HFFc6 (cell line): ENCODE data around the gene ABCA3. TPM values are rescaled to one million over a fixed set of nuclear protein-coding genes. Genes with fewer than 3 reads are reported as not detected.

Experiments
- DNase-seq: peaks from one replicate; pipeline ENCODE4 v3.0.0-alpha.2; 2018
- H3K27ac Mint-ChIP-seq: 2 replicates; pipeline ENCODE4 v1.8.0; 2020; ENCODE audit warnings: mild to moderate bottlenecking, mixed read lengths
- H3K27me3 Mint-ChIP-seq: 2 replicates; pipeline ENCODE4 v1.8.0; 2021; ENCODE audit warnings: mild to moderate bottlenecking, moderate library complexity, mixed read lengths; ENCODE audit not compliant: insufficient read depth
- H3K36me3 Mint-ChIP-seq: 2 replicates; pipeline ENCODE4 v1.8.0; 2021; ENCODE audit warnings: low read depth, mixed read lengths
- H3K4me1 Mint-ChIP-seq: 2 replicates; pipeline ENCODE4 v1.8.0; 2020; ENCODE audit warnings: low read depth, mixed read lengths
- H3K4me3 Mint-ChIP-seq: 2 replicates; pipeline ENCODE4 v1.8.0; 2020; ENCODE audit warnings: mild to moderate bottlenecking, moderate library complexity, mixed read lengths
- H3K9me3 Mint-ChIP-seq: 2 replicates; pipeline ENCODE4 v1.8.0; 2020; ENCODE audit warnings: mild to moderate bottlenecking, mixed read lengths
- CTCF ChIP-seq: fragments of 200-600 bp; sonication (generic); IDR thresholded peaks from 2 replicates; pipeline ENCODE4 v1.5.0; 2021; ENCODE audit warnings: antibody characterized with exemption, mild to moderate bottlenecking
- total RNA-seq, 6 experiments: library from RNA; stranded (reverse); fragmentation: NEBNext Ultra II Directional; extraction: Animal tissue kit (Norgen Biotek cat#: 25700); gene quantifications; 2 replicates in 1 of 6; 3 replicates in 5 of 6; pipeline ENCODE4 v1.2.3, GENCODE V29; 2021

The ABCA3 gene
- total RNA-seq, 6 experiments from 2014 or later, result 1.9 to 3.6 (median 2.4) TPM

- no peak overlapping the region for H3K27ac Mint-ChIP-seq
- no peak for TF ChIP-seq CTCF
- H3K36me3 Mint-ChIP-seq, result peaks cover 10% of the 10 kb centered on the region
- peaks cover 17% of the 10 kb centered on the region for H3K9me3 Mint-ChIP-seq
- H3K27me3 Mint-ChIP-seq, result peaks cover 13% of the 10 kb centered on the region
- no peak overlapping the region for H3K4me3 Mint-ChIP-seq
- peaks cover 9% of the 10 kb centered on the region for H3K4me1 Mint-ChIP-seq
- no peak for DNase-seq
Measured at GRCh38 chr16:2357331-2357730, 16.8 kb upstream of the ABCA3 start.

GRCh38 chr16:2350500-2350899 is 10.0 kb upstream of the ABCA3 start:
- peaks cover 4% of the 10 kb centered on the region for H3K27me3 Mint-ChIP-seq

GRCh38 chr16:2343211-2343610 is 2.7 kb upstream of the ABCA3 start:
- no peak overlapping the region for H3K4me3 Mint-ChIP-seq
- H3K27me3 Mint-ChIP-seq, result peaks cover 13% of the 10 kb centered on the region
- TF ChIP-seq CTCF, result no peak
- H3K9me3 Mint-ChIP-seq, result no peaks in the 10 kb centered on the region
- peaks cover 8% of the 10 kb centered on the region for H3K4me1 Mint-ChIP-seq
- no peaks in the 10 kb centered on the region for H3K36me3 Mint-ChIP-seq
- no peak overlapping the region for H3K27ac Mint-ChIP-seq
- no peak for DNase-seq

More at GRCh38 chr16:2350500-2350899, 10.0 kb upstream of the ABCA3 start:
- no peaks in the 10 kb centered on the region for H3K36me3 Mint-ChIP-seq
- TF ChIP-seq CTCF, result no peak
- DNase-seq, result peak; percentile 20
- H3K4me3 Mint-ChIP-seq, result no peak overlapping the region
- peaks cover 22% of the 10 kb centered on the region for H3K4me1 Mint-ChIP-seq
- H3K27ac Mint-ChIP-seq, result peak overlapping the region; percentile 1; the same call in 1 of the 2 replicates
- H3K9me3 Mint-ChIP-seq, result no peaks in the 10 kb centered on the region

GRCh38 chr16:2341456-2342447 is 1.2 kb upstream of the ABCA3 start:
- TF ChIP-seq CTCF, result no peak
- no peak overlapping the region for H3K4me3 Mint-ChIP-seq
- H3K9me3 Mint-ChIP-seq, result no peaks in the 10 kb centered on the region
- peaks cover 14% of the 10 kb centered on the region for H3K27me3 Mint-ChIP-seq
- no peak for DNase-seq
- H3K27ac Mint-ChIP-seq, result no peak overlapping the region
- H3K36me3 Mint-ChIP-seq, result no peaks in the 10 kb centered on the region
- peaks cover 8% of the 10 kb centered on the region for H3K4me1 Mint-ChIP-seq

- H3K27me3 Mint-ChIP-seq, result peaks cover 14% of the 10 kb centered on the region
- DNase-seq, result no peak
- no peaks in the 10 kb centered on the region for H3K36me3 Mint-ChIP-seq
- TF ChIP-seq CTCF, result no peak
- H3K4me3 Mint-ChIP-seq, result peak overlapping the region; percentile 85
- peaks cover 8% of the 10 kb centered on the region for H3K4me1 Mint-ChIP-seq
- H3K27ac Mint-ChIP-seq, result no peak overlapping the region
- no peaks in the 10 kb centered on the region for H3K9me3 Mint-ChIP-seq
Measured at GRCh38 chr16:2339521-2340484, 725 bp downstream of the ABCA3 start.
